GM21423 (cell line): ENCODE data around the gene ST3GAL2.
"Not testable (repeated sequence)": the region's sequence is repeated elsewhere in the genome, so short reads cannot be mapped to it uniquely, and the experiment has no call there.

Source experiments
- ATAC-seq: cut with Tn5 transposase; IDR thresholded peaks from one replicate; pipeline ENCODE4 v1.9.1; 2021; ENCODE audit warnings: mild to moderate bottlenecking, moderate library complexity; ENCODE audit not compliant: unreplicated experiment

ST3GAL2 gene

GRCh38 chr16:70342016-70342415 is 96.9 kb downstream of the ST3GAL2 start:
- ATAC-seq, result no peak

GRCh38 chr16:70341600-70341999 is 97.3 kb downstream of the ST3GAL2 start:
- no peak for ATAC-seq

- ATAC-seq, result no peak
These were observed 101.1 kb downstream of the ST3GAL2 start for GRCh38 chr16:70337814-70338213.

- ATAC-seq, result not testable (repeated sequence)
These were observed 106.2 kb downstream of the ST3GAL2 start for GRCh38 chr16:70332728-70333127.

GRCh38 chr16:70331588-70332358 is 107.1 kb downstream of the ST3GAL2 start:
- no peak for ATAC-seq

GRCh38 chr16:70331091-70331490 is 107.8 kb downstream of the ST3GAL2 start:
- ATAC-seq, result no peak
